Body of pancreas (tissue), 4 donors: ENCODE results near the gene TUBB8B.
"Not testable (repeated sequence)": the region's sequence is repeated elsewhere in the genome, so short reads cannot be mapped to it uniquely, and the experiment has no call there.

Experiments
- CTCF ChIP-seq, 7 experiments: fragments of 450-650 bp in 4 of 7; fragments of 200-600 bp in 3 of 7; sonication (generic) in 3 of 7; IDR thresholded peaks; one replicate each; pipeline ENCODE4 v1.5.1; 2016 to 2019; ENCODE audit warnings: antibody characterized with exemption in 7 of 7
- POLR2A ChIP-seq, 3 donors: fragments of 450-650 bp; IDR thresholded peaks; one replicate each; pipeline ENCODE4 v1.6.1; 2016; ENCODE audit warnings: antibody characterized with exemption in 3 of 3, mild to moderate bottlenecking in 2 of 3

- TF ChIP-seq CTCF, POLR2A (IDR thresholded peaks at IDR 0.05): not testable (repeated sequence)
Measured at GRCh38 chr18:49176-49665, at the start of gene TUBB8B.
